Thyroid gland (tissue), 4 donors: ENCODE results near the gene CTBP1. TPM values are rescaled to one million over a fixed set of nuclear protein-coding genes. Genes with fewer than 3 reads are reported as not detected.

Source experiments
- DNase-seq, 2 donors: peaks; one replicate each; pipeline ENCODE4 v3.0.0-alpha.2; 2019
- H3K27ac ChIP-seq, 3 donors: fragments of 200-600 bp; sonication (generic); 1 replicate in 2 of 3; 2 replicates in 1 of 3; pipeline ENCODE4 v1.5.1; 2016 to 2019; ENCODE audit warnings: mild to moderate bottlenecking in 1 of 3, moderate library complexity in 1 of 3
- H3K27me3 ChIP-seq: fragments of 200-600 bp; sonication (generic); one replicate; pipeline ENCODE4 v1.5.1; 2019
- H3K36me3 ChIP-seq, 2 donors: fragments of 200-600 bp; sonication (generic); one replicate each; pipeline ENCODE4 v1.5.1; 2016 to 2019
- H3K4me1 ChIP-seq, 2 donors: fragments of 200-600 bp; sonication (generic); one replicate each; pipeline ENCODE4 v1.5.1; 2017 to 2019
- H3K4me3 ChIP-seq, 3 donors: fragments of 200-600 bp; sonication (generic); replicated peaks in 1 of 3; 1 replicate in 2 of 3; 2 replicates in 1 of 3; pipeline ENCODE4 v1.5.1; 2016; ENCODE audit warnings: mild to moderate bottlenecking in 1 of 3
- H3K9me3 ChIP-seq: fragments of 200-600 bp; sonication (generic); one replicate; pipeline ENCODE4 v1.5.1; 2017
- CTCF ChIP-seq, 6 experiments: fragments of 200-600 bp in 3 of 6; fragments of 450-650 bp in 3 of 6; sonication (generic) in 3 of 6; IDR thresholded peaks; one replicate each; pipeline ENCODE4 v1.5.1; 2016 to 2019; ENCODE audit warnings: antibody characterized with exemption in 6 of 6, mild to moderate bottlenecking in 2 of 6, inconsistent platforms in 1 of 6, moderate library complexity in 1 of 6
- POLR2A ChIP-seq, 2 donors: fragments of 450-650 bp; IDR thresholded peaks; one replicate each; pipeline ENCODE4 v1.6.1; 2017; ENCODE audit warnings: antibody characterized with exemption in 2 of 2, mild to moderate bottlenecking in 2 of 2, moderate library complexity in 1 of 2
- WGBS, 2 donors: methylation state at CpG; one replicate each; pipeline ENCODE4 v1.1.5; 2017; 5-methylcytosine and 5-hydroxymethylcytosine counted together
- intact Hi-C: fragments of 100-400 bp; cut with DNase I; formaldehyde crosslinking; loops from one replicate; pipeline ENCODE4 v1.15.1; 2023
- total RNA-seq, 4 donors: library from RNA; depleted of rRNA; stranded (reverse); fragments of >200 nt; gene quantifications; one replicate each; pipeline ENCODE4 v1.2.3, GENCODE V29; 2016

The CTBP1 gene
- total RNA-seq, 4 donors from 2014 or later, result 102 to 226 (median 177) TPM

GRCh38 chr4:1210241-1210841, 38.6 kb downstream of the CTBP1 start:
- peaks cover 52 to 61% of the 10 kb centered on the region in 2 donors for H3K4me1 ChIP-seq
- 84 to 95% methylated on average over 12 to 20 of the region's 22 CpGs for WGBS, 2 donors
- H3K36me3 ChIP-seq, result peaks cover 25 to 29% of the 10 kb centered on the region in 2 donors
- no peaks in the 10 kb centered on the region for H3K27me3 ChIP-seq
- peak overlapping the region in 1 of 3 donors; percentile 68 for H3K27ac ChIP-seq
- intact Hi-C loops, result no loop called here
- H3K9me3 ChIP-seq, result no peaks in the 10 kb centered on the region
- peak in 1 of 2 donors; percentile 0 for DNase-seq
- TF ChIP-seq POLR2A (IDR thresholded peaks at IDR 0.05), result no peak
- no peak for TF ChIP-seq CTCF (IDR thresholded peaks at IDR 0.05)
- no peak overlapping the region for H3K4me3 ChIP-seq

- peaks cover 52 to 61% of the 10 kb centered on the region in 2 donors for H3K4me1 ChIP-seq
These were observed 39.1 kb downstream of the CTBP1 start for GRCh38 chr4:1209821-1210220.

GRCh38 chr4:1208970-1209704, 39.8 kb downstream of the CTBP1 start:
- peak in 1 of 2 donors; percentile 2 for DNase-seq
- H3K4me1 ChIP-seq, result peaks cover 52 to 61% of the 10 kb centered on the region in 2 donors

More at GRCh38 chr4:1209821-1210220, 39.1 kb downstream of the CTBP1 start:
- WGBS, 2 donors, result 50 to 63% methylated on average over 7 of the region's 11 CpGs
- peaks cover 20 to 23% of the 10 kb centered on the region in 2 donors for H3K36me3 ChIP-seq
- peak in 1 of 2 donors; percentile 29 for DNase-seq
- no peak for TF ChIP-seq CTCF (IDR thresholded peaks at IDR 0.05)
- no peak for TF ChIP-seq POLR2A (IDR thresholded peaks at IDR 0.05)
- H3K27ac ChIP-seq, result peak overlapping the region in 1 of 3 donors; percentile 68
- H3K27me3 ChIP-seq, result no peaks in the 10 kb centered on the region
- intact Hi-C loops, result no loop called here
- no peak overlapping the region for H3K4me3 ChIP-seq
- H3K9me3 ChIP-seq, result no peaks in the 10 kb centered on the region

GRCh38 chr4:1208266-1208961, 40.5 kb downstream of the CTBP1 start:
- H3K27me3 ChIP-seq, result no peaks in the 10 kb centered on the region
- 74 to 83% methylated on average over 23 to 33 of the region's 37 CpGs for WGBS, 2 donors
- H3K27ac ChIP-seq, result peak overlapping the region in 2 of 3 donors; percentile 24 to 61
- peaks cover 52 to 60% of the 10 kb centered on the region in 2 donors for H3K4me1 ChIP-seq
- H3K4me3 ChIP-seq, result no peak overlapping the region
- H3K9me3 ChIP-seq, result no peaks in the 10 kb centered on the region
- DNase-seq, result peak; percentile 1 to 4
- intact Hi-C loops, result no loop called here
- peaks cover 7 to 11% of the 10 kb centered on the region in 2 donors for H3K36me3 ChIP-seq
- TF ChIP-seq CTCF (IDR thresholded peaks at IDR 0.05) (no peak), POLR2A (IDR thresholded peaks at IDR 0.05) (no peak)

More at GRCh38 chr4:1208970-1209704, 39.8 kb downstream of the CTBP1 start:
- peaks cover 14 to 17% of the 10 kb centered on the region in 2 donors for H3K36me3 ChIP-seq
- H3K27me3 ChIP-seq, result no peaks in the 10 kb centered on the region
- WGBS, 2 donors, result 79 to 87% methylated on average over 31 of the region's 31 CpGs
- H3K27ac ChIP-seq, result peak overlapping the region in 1 of 3 donors; percentile 68
- no peak for TF ChIP-seq CTCF (IDR thresholded peaks at IDR 0.05)
- no peak for TF ChIP-seq POLR2A (IDR thresholded peaks at IDR 0.05)
- no peak overlapping the region for H3K4me3 ChIP-seq
- intact Hi-C loops, result no loop called here
- H3K9me3 ChIP-seq, result no peaks in the 10 kb centered on the region
